HEK293 (cell line): ENCODE results near the gene COX6A1.

Experiments used
- CTCF ChIA-PET: fragments of 350-600 bp; formaldehyde crosslinking; extraction: SDS; loops from one replicate; lab custom pipeline; 2021; ENCODE audit warnings: antibody characterized with exemption; lab: Yijun Ruan, JAX
- POLR2A ChIA-PET: fragments of 300-600 bp; formaldehyde crosslinking; extraction: SDS; loops from one replicate; lab custom pipeline; 2020; ENCODE audit warnings: antibody characterized with exemption, inconsistent platforms; lab: Yijun Ruan, JAX
- H3K27ac ChIP-seq: fragments of 200-500 bp; sonication (Bioruptor generic); 2 replicates; pipeline ENCODE4 v1.5.1; 2014; ENCODE audit warnings: low read depth, low read length, control low read depth, inconsistent platforms; ENCODE audit errors: extremely low read depth
- H3K36me3 ChIP-seq, 2 experiments: fragments of 200-500 bp in 1 of 2; sonication (Bioruptor generic) in 1 of 2; 1 replicate in 1 of 2; 2 replicates in 1 of 2; pipeline ENCODE4 v1.5.1; 2014 to 2017; ENCODE audit warnings: inconsistent platforms in 2 of 2, low read length in 2 of 2; ENCODE audit not compliant: control insufficient read depth in 2 of 2, insufficient read depth in 1 of 2
- H3K4me1 ChIP-seq: fragments of 200-500 bp; sonication (Bioruptor generic); 2 replicates; pipeline ENCODE4 v1.5.1; 2014; ENCODE audit warnings: mild to moderate bottlenecking, low read length, inconsistent platforms; ENCODE audit not compliant: control insufficient read depth, insufficient read depth
- H3K4me3 ChIP-seq: 2 replicates; pipeline ENCODE4 v1.5.1; 2011; ENCODE audit warnings: low read depth, mild to moderate bottlenecking, control low read depth, low read length, moderate library complexity
- H3K9me3 ChIP-seq: fragments of 200-500 bp; sonication (Bioruptor generic); 2 replicates; pipeline ENCODE4 v1.5.1; 2014; ENCODE audit warnings: low read depth, low read length, inconsistent platforms; ENCODE audit not compliant: control insufficient read depth, insufficient read depth
- MZF1 ChIP-seq: fragments of 450-650 bp; formaldehyde crosslinking; IDR thresholded peaks from 2 replicates; pipeline ENCODE4 v1.5.1; 2017; ENCODE audit warnings: missing biosample characterization, missing genetic modification characterization, borderline replicate concordance
- PRDM4 ChIP-seq: fragments of 450-650 bp; formaldehyde crosslinking; IDR thresholded peaks from 2 replicates; pipeline ENCODE4 v1.5.1; 2017; ENCODE audit warnings: missing biosample characterization, missing genetic modification characterization
- SALL2 ChIP-seq: fragments of 450-650 bp; formaldehyde crosslinking; IDR thresholded peaks from 2 replicates; pipeline ENCODE4 v1.5.0; 2017; ENCODE audit warnings: missing biosample characterization, mild to moderate bottlenecking, missing genetic modification characterization, borderline replicate concordance
- SETDB1 ChIP-seq: IDR thresholded peaks from one replicate; pipeline ENCODE4 v1.6.1; 2017; ENCODE audit warnings: mild to moderate bottlenecking, low read length, moderate library complexity, mixed read lengths; ENCODE audit not compliant: insufficient read length
- TCF7L2 ChIP-seq: IDR thresholded peaks from 2 replicates; pipeline ENCODE4 v1.6.1; 2011; ENCODE audit warnings: low read depth, mild to moderate bottlenecking, inconsistent platforms, low read length, moderate library complexity, borderline replicate concordance
- ZNF121 ChIP-seq: fragments of 450-650 bp; formaldehyde crosslinking; IDR thresholded peaks from 2 replicates; pipeline ENCODE4 v1.5.1; 2016; ENCODE audit warnings: missing biosample characterization, missing genetic modification characterization
- ZNF449 ChIP-seq: fragments of 450-650 bp; formaldehyde crosslinking; IDR thresholded peaks from 2 replicates; pipeline ENCODE4 v1.5.1; 2017; ENCODE audit warnings: missing biosample characterization, mild to moderate bottlenecking, missing genetic modification characterization, moderate library complexity
- ZNF518A ChIP-seq: fragments of 450-650 bp; formaldehyde crosslinking; conservative IDR thresholded peaks from 2 replicates; pipeline ENCODE4 v1.5.1; 2016; ENCODE audit warnings: low read depth, missing biosample characterization, missing genetic modification characterization
- ZNF571 ChIP-seq: fragments of 450-650 bp; formaldehyde crosslinking; IDR thresholded peaks from 2 replicates; pipeline ENCODE4 v1.5.0; 2017; ENCODE audit warnings: missing biosample characterization, missing genetic modification characterization
- ZNF660 ChIP-seq: fragments of 450-650 bp; IDR thresholded peaks from 2 replicates; pipeline ENCODE4 v1.5.1; 2018; ENCODE audit warnings: missing biosample characterization, mild to moderate bottlenecking, missing genetic modification characterization
- ZNF707 ChIP-seq: fragments of 450-650 bp; formaldehyde crosslinking; IDR thresholded peaks from 2 replicates; pipeline ENCODE4 v1.5.1; 2016; ENCODE audit warnings: missing biosample characterization, missing genetic modification characterization
- ZNF777 ChIP-seq: fragments of 450-650 bp; formaldehyde crosslinking; IDR thresholded peaks from 2 replicates; pipeline ENCODE4 v1.5.1; 2017; ENCODE audit warnings: missing biosample characterization, missing genetic modification characterization, borderline replicate concordance

Gene COX6A1

GRCh38 chr12:120406069-120406468 is 31.8 kb upstream of the COX6A1 start (continued):
- no peak for TF ChIP-seq ZNF518A (tag by site-specific recombination)
- no peak for TF ChIP-seq ZNF777 (tag by site-specific recombination)
- TF ChIP-seq ZNF707 (tag by site-specific recombination), result no peak

- TF ChIP-seq TCF7L2, result no peak
- no peak for TF ChIP-seq MZF1 (tag by site-specific recombination)
- TF ChIP-seq ZNF121 (tag by site-specific recombination), result 0 out of 2 replicates have a peak, but pooled peaks have one; percentile 49
- TF ChIP-seq PRDM4 (tag by site-specific recombination), result no peak
- no peak for TF ChIP-seq SETDB1
- TF ChIP-seq SALL2 (tag by site-specific recombination), result no peak
- TF ChIP-seq ZNF449, result no peak
- ChIA-PET POLR2A (no interaction called here), CTCF (interaction anchor here (0.6 to 2.8 kb wide), 4 partner anchors 21 to 177 kb away, joined by 3 to 11 read pairs (median 6); no protein-coding TSS in a partner anchor)
- H3K4me1 ChIP-seq, result peaks cover 3% of the 10 kb centered on the region; the same call in 1 of the 2 replicates
- no peak overlapping the region for H3K4me3 ChIP-seq
- H3K27ac ChIP-seq, result no peak overlapping the region
- H3K9me3 ChIP-seq, result no peaks in the 10 kb centered on the region
- no peaks in the 10 kb centered on the region for H3K36me3 ChIP-seq
These were observed 31.4 kb upstream of the COX6A1 start for GRCh38 chr12:120406553-120406952.

GRCh38 chr12:120408771-120409170 is 29.1 kb upstream of the COX6A1 start:
- ChIA-PET CTCF (interaction anchor here (0.7 to 2.5 kb wide), 2 partner anchors 42 to 106 kb away, joined by 3 to 8 read pairs; partner anchors contain the start of gene SIRT4), POLR2A (no interaction called here)
- Histone ChIP-seq H3K9me3 (no peaks in the 10 kb centered on the region), H3K4me1 (0 out of 2 replicates have a peak, but pooled peaks cover 1% of the 10 kb centered on the region), H3K4me3 (no peak overlapping the region), H3K27ac (no peak overlapping the region), H3K36me3 (no peaks in the 10 kb centered on the region)
- TF ChIP-seq SETDB1 (no peak), ZNF660 (tag by site-specific recombination) (no peak), ZNF571 (tag by site-specific recombination) (no peak)
